Heart left ventricle (tissue), 16 donors: Measurements from ENCODE around the gene COQ8A. TPM values are rescaled to one million over a fixed set of nuclear protein-coding genes. Genes with fewer than 3 reads are reported as not detected.

Source experiments
- ATAC-seq, 4 donors: fragments of 200-7000 bp; cut with Tn5 transposase; one replicate each; pipeline ENCODE4 v1.9.1; 2020 to 2022; ENCODE audit warnings: moderate library complexity in 4 of 4, mild to moderate bottlenecking in 3 of 4, moderate number of reproducible peaks in 1 of 4
- DNase-seq, 5 donors: peaks; one replicate each; pipeline ENCODE4 v3.0.0-alpha.2; 2020
- H3K27ac ChIP-seq, 12 donors: fragments of 200-600 bp; sonication (generic) in 4 of 12; one replicate each; pipeline versions ENCODE4 v1.5.0 to v1.8.0; 2016 to 2022; ENCODE audit warnings: mild to moderate bottlenecking in 2 of 12
- H3K27me3 ChIP-seq, 9 donors: fragments of 200-600 bp; sonication (generic) in 2 of 9; one replicate each; pipeline versions ENCODE4 v1.5.1 to v1.8.0; 2016 to 2022; ENCODE audit warnings: mild to moderate bottlenecking in 3 of 9
- H3K36me3 ChIP-seq, 9 donors: fragments of 200-600 bp; sonication (generic) in 2 of 9; one replicate each; pipeline versions ENCODE4 v1.5.0 to v1.8.0; 2018 to 2022; ENCODE audit warnings: mild to moderate bottlenecking in 2 of 9
- H3K4me1 ChIP-seq, 12 donors: fragments of 200-600 bp; sonication (generic) in 4 of 12; one replicate each; pipeline versions ENCODE4 v1.5.0 to v1.8.0; 2016 to 2022; ENCODE audit warnings: mild to moderate bottlenecking in 3 of 12
- H3K4me3 ChIP-seq, 12 donors: fragments of 200-600 bp; sonication (generic) in 4 of 12; one replicate each; pipeline versions ENCODE4 v1.5.0 to v1.8.0; 2017 to 2022; ENCODE audit warnings: mild to moderate bottlenecking in 9 of 12, moderate library complexity in 4 of 12
- H3K9me3 ChIP-seq, 12 donors: fragments of 200-600 bp; sonication (generic) in 4 of 12; one replicate each; pipeline versions ENCODE4 v1.5.0 to v1.8.0; 2016 to 2022; ENCODE audit warnings: mild to moderate bottlenecking in 1 of 12
- POLR2A ChIP-seq, 2 donors: fragments of 450-650 bp; IDR thresholded peaks; one replicate each; pipeline ENCODE4 v1.6.1; 2017; ENCODE audit warnings: antibody characterized with exemption in 2 of 2, mild to moderate bottlenecking in 2 of 2, moderate library complexity in 2 of 2
- WGBS, 4 donors: extraction: QIAGEN DNeasy Blood & Tissue Kit in 2 of 4; methylation state at CpG; one replicate each; pipeline versions ENCODE4 v1.1.5 to v1.1.7; 2013 to 2018; 5-methylcytosine and 5-hydroxymethylcytosine counted together
- intact Hi-C, 10 donors: fragments of 100-400 bp; cut with DNase I; formaldehyde crosslinking; loops; one replicate each; pipeline versions ENCODE4 v1.11.1 to v1.14.2; 2022
- polyA plus RNA-seq, 2 donors: library from polyadenylated mRNA; stranded (reverse); fragments of 200-250 nt; gene quantifications; one replicate each; pipeline ENCODE4 v1.2.3, GENCODE V29; 2013
- total RNA-seq, 9 donors: library from RNA; depleted of rRNA in 2 of 9; stranded (reverse); fragments of >200 nt in 2 of 9; fragmentation: NEBNext Ultra II Directional in 3 of 9; extraction: Animal tissue kit (Norgen Biotek cat#: 25700) in 3 of 9; gene quantifications; one replicate each; pipeline versions ENCODE4 v1.1.0 to v1.2.4, GENCODE V29; 2016 to 2023
- TF ChIP-seq, protein P1 (sequence below), 12 donors: fragments of 200-600 bp; sonication (generic) in 4 of 12; IDR thresholded peaks; one replicate each; pipeline versions ENCODE4 v1.5.0 to v1.8.0; 2018 to 2022; ENCODE audit warnings: antibody characterized with exemption in 12 of 12, mild to moderate bottlenecking in 5 of 12
- donor health status: ischemic (EF 13 %, LVEDD 7.1; RV severe dilation, severe dysfunction).
- donor health status: healthy with polysubstance abuse.
- donor health status: DM: no; HTN: yes; CAD: no.
- donor health status: DM: no; HTN: no; CAD: no.
- donor health status: ischemic (EF 25% LVEDD 6.9; RV normal size, moderate dysfunction).
- donor health status: ischemic (EF 25% LVEDD 5.7; RV mildly dilated, moderate dysfunction).
- donor health status: healthy.
- donor health status: DM: yes; HTN: yes; CAD: no.
- donor health status: ischemic (EF 35%, LVEDD 5.7; RV mildly dilated, moderate dysfunction).
- donor health status: nonischemic (EF 11% LVEDD 7.7; RV severe dilation, severe dysfunction).
- donor health status: DM: yes; HTN: yes; CAD: no.
- donor health status: PGD.
- donor health status: ischemic (EF 29% LVEDD 5.4; RV normal size, mild dysfunction).
- donor health status: nonischemic (EF 23%, LVEDD 6.1; RV moderate dilation, normal function).

Gene COQ8A
- total and polyA plus RNA-seq, 11 donors: 141 to 915 (median 269) TPM

DNA sequence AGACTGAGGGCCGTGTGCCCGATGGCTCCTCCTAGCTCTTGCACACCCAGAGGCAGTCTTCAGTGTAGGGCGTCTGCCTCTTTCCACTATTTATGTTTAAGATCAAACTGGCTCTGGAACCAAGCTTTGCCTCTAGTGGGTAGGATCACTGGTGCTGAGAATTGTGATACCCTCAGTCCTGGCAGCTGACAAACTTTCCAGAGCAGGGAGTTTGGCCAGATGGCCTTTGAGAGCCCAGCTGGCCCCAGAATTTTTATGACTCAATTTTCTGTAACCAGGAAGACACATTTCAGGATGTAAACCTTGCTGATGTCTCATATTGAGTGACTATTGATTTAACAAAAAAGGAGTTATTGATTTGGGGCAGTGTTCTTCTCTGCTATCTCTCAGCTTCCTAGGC is 6.7 kb downstream of the COQ8A start:
- H3K36me3 ChIP-seq: peaks cover 0 to 10% (median 0%) of the 10 kb centered on the region in 9 donors
- TF ChIP-seq, protein P1, sequence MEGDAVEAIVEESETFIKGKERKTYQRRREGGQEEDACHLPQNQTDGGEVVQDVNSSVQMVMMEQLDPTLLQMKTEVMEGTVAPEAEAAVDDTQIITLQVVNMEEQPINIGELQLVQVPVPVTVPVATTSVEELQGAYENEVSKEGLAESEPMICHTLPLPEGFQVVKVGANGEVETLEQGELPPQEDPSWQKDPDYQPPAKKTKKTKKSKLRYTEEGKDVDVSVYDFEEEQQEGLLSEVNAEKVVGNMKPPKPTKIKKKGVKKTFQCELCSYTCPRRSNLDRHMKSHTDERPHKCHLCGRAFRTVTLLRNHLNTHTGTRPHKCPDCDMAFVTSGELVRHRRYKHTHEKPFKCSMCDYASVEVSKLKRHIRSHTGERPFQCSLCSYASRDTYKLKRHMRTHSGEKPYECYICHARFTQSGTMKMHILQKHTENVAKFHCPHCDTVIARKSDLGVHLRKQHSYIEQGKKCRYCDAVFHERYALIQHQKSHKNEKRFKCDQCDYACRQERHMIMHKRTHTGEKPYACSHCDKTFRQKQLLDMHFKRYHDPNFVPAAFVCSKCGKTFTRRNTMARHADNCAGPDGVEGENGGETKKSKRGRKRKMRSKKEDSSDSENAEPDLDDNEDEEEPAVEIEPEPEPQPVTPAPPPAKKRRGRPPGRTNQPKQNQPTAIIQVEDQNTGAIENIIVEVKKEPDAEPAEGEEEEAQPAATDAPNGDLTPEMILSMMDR (IDR thresholded peaks at IDR 0.05): no peak
- no peak for TF ChIP-seq POLR2A (IDR thresholded peaks at IDR 0.05)

DNA sequence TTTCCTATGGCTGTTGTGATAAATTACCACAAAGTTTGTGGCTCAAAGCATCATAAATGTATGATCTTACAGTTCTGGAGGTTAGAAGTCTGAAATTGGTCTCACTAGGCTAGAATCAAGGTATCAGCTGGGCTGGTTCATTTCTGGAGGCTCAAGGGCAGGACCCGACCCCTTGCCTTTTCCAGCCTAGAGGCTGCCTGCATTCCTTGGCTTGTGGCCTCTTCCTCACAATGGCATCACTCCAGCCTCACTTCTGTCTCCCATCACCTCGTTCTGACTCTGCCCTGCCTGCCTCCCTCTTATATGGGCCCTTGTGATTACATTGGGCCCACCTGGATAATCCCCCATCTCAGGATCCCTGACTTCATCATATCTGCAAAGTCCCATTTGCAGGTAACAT is 8.0 kb downstream of the COQ8A start:
- no peak for DNase-seq
- intact Hi-C loops: no loop called here
- peaks cover 0 to 75% (median 46%) of the 10 kb centered on the region in 12 donors for H3K4me1 ChIP-seq
- peaks cover 0 to 10% (median 0%) of the 10 kb centered on the region in 9 donors for H3K36me3 ChIP-seq
- no peak overlapping the region for H3K4me3 ChIP-seq
- ATAC-seq: no peak
- peak overlapping the region in 1 of 12 donors; percentile 13 for H3K27ac ChIP-seq
- peaks cover 0 to 8% (median 0%) of the 10 kb centered on the region in 12 donors for H3K9me3 ChIP-seq
- 73 to 90% (median 78%) methylated on average over 2 of the region's 2 CpGs for WGBS, 4 donors
- H3K27me3 ChIP-seq: no peaks in the 10 kb centered on the region
- TF ChIP-seq, protein P1 (IDR thresholded peaks at IDR 0.05): no peak
- no peak for TF ChIP-seq POLR2A (IDR thresholded peaks at IDR 0.05)

More for the DNA sequence above, 6.7 kb downstream of the COQ8A start:
- intact Hi-C loops: no loop called here
- Histone ChIP-seq H3K4me3 (no peak overlapping the region), H3K27ac (peak overlapping the region in 11 of 12 donors; percentile 13 to 99 (median 82)), H3K4me1 (peaks cover 0 to 81% (median 55%) of the 10 kb centered on the region in 12 donors), H3K27me3 (no peaks in the 10 kb centered on the region), H3K9me3 (peaks cover 0 to 8% (median 0%) of the 10 kb centered on the region in 12 donors)
- WGBS, 4 donors: 50 to 76% (median 60%) methylated on average over 3 of the region's 3 CpGs
- DNase-seq (no peak), ATAC-seq (peak in 3 of 4 donors; percentile 17 to 37 (median 35))

DNA sequence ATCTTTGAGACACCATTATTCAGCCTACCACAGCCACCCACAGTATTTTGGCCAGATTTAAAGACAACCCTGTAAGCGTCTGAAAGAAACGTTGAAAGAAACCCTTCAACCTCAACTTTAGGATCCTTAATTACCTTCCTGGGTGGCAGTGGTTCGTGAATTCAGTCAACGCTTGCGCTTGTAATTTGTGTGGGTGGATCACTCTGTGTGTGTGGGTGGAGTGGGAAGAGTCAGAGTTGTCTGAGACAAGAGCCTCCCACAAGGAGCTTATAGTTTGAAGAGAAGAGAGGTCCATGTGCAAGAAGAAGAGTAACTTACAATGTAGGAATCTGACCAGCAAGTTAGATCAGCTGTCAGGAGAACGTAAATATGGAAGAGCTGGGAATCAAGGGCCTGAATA is 8.4 kb downstream of the COQ8A start:
- DNase-seq (no peak), ATAC-seq (no peak)
- TF ChIP-seq POLR2A (IDR thresholded peaks at IDR 0.05): no peak
- TF ChIP-seq, protein P1 (IDR thresholded peaks at IDR 0.05): no peak
- peak overlapping the region in 1 of 12 donors; percentile 13 for H3K27ac ChIP-seq
- H3K4me3 ChIP-seq: no peak overlapping the region
- WGBS, 4 donors: 91 to 98% (median 93%) methylated on average over 6 of the region's 6 CpGs
- H3K4me1 ChIP-seq: peaks cover 0 to 76% (median 42%) of the 10 kb centered on the region in 12 donors
- intact Hi-C loops: no loop called here
- H3K9me3 ChIP-seq: peaks cover 0 to 8% (median 0%) of the 10 kb centered on the region in 12 donors
- H3K27me3 ChIP-seq: no peaks in the 10 kb centered on the region
- peaks cover 0 to 10% (median 0%) of the 10 kb centered on the region in 9 donors for H3K36me3 ChIP-seq

DNA sequence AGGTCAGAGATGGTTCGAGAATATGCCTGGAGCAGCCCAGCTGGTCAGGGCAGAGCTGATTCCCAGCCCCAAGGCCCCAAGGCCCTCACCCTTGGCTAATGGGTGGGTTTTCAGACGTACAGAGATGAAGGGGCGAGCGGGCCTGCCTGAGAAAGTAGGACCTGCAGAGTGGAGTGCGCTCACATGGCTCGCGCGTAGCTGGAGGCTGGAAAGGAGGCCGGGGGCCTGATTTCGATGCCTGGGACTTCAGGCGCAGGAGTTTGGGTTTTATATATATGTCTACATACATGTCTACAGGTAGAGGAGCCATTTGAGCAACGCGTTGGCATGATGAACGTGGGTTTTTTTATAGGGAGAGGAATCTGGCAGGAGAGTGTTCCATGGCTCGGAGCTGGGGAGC is 8.9 kb downstream of the COQ8A start:
- Histone ChIP-seq H3K4me3 (no peak overlapping the region), H3K9me3 (peaks cover 0 to 8% (median 0%) of the 10 kb centered on the region in 12 donors), H3K36me3 (peaks cover 0 to 10% (median 0%) of the 10 kb centered on the region in 9 donors), H3K27ac (peak overlapping the region in 1 of 12 donors; percentile 13), H3K4me1 (peaks cover 0 to 76% (median 40%) of the 10 kb centered on the region in 12 donors), H3K27me3 (no peaks in the 10 kb centered on the region)
- DNase-seq: no peak
- TF ChIP-seq, protein P1 (IDR thresholded peaks at IDR 0.05): no peak
- no peak for TF ChIP-seq POLR2A (IDR thresholded peaks at IDR 0.05)
- 84 to 90% (median 87%) methylated on average over 15 of the region's 15 CpGs for WGBS, 4 donors
- ATAC-seq: no peak
- intact Hi-C loops: no loop called here
